Head of caudate nucleus (tissue), 42 donors: ENCODE results near the gene RHOB.
"Not testable (repeated sequence)": the region's sequence is repeated elsewhere in the genome, so short reads cannot be mapped to it uniquely, and the experiment has no call there.

Experiments used
- DNase-seq, 42 donors: peaks; one replicate each; pipeline versions ENCODE4 v3.0.0 to v3.0.0-alpha.2; 2020 to 2021; ENCODE audit warnings: mixed read lengths in 7 of 42
- intact Hi-C: fragments of 100-400 bp; cut with DNase I; formaldehyde crosslinking; loops from one replicate; pipeline ENCODE4 v1.15.0; 2022

RHOB gene

GRCh38 chr2:20482725-20483124 lies 35.9 kb downstream of the RHOB start:
- intact Hi-C loops = no loop called here

GRCh38 chr2:20483194-20483895 lies 36.5 kb downstream of the RHOB start:
- DNase-seq = peak in 26 of 42 donors; percentile 27 to 77 (median 49)
- intact Hi-C loops = no loop called here

More at GRCh38 chr2:20482725-20483124, 35.9 kb downstream of the RHOB start:
- DNase-seq = peak in 2 of 42 donors; percentile 12 to 38

GRCh38 chr2:20484034-20484617 lies 37.3 kb downstream of the RHOB start:
- peak in 4 of 42 donors; percentile 8 to 28 (median 19) for DNase-seq
- intact Hi-C loops = no loop called here

GRCh38 chr2:20484810-20485611 lies 38.1 kb downstream of the RHOB start:
- DNase-seq = peak in 9 of 42 donors; percentile 11 to 53 (median 27)
- intact Hi-C loops = no loop called here

DNA sequence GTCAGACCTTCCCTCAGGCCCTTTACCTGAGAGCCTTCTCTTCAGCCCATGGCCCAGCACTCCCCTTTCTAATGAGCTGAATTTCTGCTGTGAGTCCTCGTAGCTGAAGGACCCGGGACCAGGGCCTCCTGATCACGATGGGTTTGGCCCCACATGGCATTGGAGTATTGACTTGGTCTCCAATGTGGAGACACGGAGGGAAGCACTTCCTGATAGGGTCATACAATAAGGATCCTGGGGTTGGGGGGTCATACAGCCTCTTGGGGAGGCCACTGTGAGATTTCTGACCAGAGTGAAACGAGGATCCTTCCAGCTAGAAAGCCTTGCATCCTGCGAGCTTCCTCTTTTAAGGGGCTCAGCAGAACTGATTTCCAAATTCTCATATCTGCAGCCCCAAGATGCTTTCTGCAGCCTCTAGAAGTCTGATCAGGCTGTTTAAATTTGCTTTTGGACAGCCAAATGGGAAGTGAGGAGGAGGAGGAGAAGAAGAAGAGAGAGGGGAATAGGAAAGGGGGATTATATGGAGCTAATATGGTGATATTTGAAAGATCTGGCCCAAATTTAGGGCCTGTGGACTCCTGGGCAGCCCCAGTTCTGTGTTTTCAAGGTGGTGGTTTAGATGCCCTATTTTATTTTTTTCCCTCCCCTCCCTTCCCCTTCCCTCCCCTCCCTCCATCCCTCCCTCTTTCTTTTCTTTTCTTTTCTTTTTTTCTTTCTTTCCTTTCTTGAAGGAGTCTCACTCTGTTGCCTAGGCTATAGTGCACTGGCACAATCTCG lies 38.9 kb downstream of the RHOB start:
- peak in 9 of 42 donors; percentile 2 to 27 (median 8) for DNase-seq
- intact Hi-C loops = no loop called here

- intact Hi-C loops = no loop called here
- DNase-seq = peak in 7 of 42 donors; percentile 1 to 23 (median 5)
Observed at GRCh38 chr2:20486571-20486970, 39.7 kb downstream of the RHOB start.

- peak in 4 of 42 donors; percentile 9 to 37 (median 20) for DNase-seq
- intact Hi-C loops = no loop called here
Observed at GRCh38 chr2:20487030-20487391, 40.1 kb downstream of the RHOB start.

DNA sequence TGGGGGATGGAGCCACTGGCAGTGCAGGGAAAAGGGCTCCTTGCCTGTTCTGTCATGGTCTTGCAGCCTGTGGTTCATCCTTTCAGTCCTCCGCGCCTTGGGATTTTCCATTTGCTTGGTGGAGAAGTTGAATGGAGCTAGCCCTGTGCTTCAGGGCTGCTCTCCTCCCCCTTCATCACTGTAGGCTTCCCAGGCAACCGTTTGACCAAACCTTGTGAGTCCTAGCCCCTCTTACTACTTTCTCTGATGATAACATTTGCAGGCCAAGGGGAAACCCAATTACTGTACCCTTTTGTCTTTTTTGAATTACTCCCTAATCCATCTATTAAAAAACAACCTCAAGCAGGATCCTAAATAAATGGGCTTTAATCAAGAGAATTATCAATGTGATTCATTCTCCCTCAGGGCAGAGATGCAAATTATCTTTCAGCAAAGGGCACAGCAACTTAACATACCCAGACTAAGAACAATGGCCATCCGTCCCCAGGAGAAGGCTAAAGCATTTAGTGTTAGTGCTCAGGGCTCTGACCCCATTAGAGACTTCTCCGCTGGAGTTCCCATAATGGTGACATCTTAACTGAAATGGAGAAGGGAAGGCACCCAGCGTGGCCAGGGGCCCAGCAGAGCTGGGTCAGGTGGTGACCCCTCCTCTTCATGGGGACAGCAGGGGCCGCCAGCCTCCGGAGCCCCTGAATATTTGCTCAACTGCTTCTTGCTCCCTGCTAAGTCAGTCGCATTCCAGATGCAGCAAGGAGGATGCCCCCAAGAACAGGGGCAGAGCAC lies 40.7 kb downstream of the RHOB start:
- intact Hi-C loops = no loop called here
- DNase-seq = peak in 7 of 42 donors; percentile 1 to 39 (median 20)

DNA sequence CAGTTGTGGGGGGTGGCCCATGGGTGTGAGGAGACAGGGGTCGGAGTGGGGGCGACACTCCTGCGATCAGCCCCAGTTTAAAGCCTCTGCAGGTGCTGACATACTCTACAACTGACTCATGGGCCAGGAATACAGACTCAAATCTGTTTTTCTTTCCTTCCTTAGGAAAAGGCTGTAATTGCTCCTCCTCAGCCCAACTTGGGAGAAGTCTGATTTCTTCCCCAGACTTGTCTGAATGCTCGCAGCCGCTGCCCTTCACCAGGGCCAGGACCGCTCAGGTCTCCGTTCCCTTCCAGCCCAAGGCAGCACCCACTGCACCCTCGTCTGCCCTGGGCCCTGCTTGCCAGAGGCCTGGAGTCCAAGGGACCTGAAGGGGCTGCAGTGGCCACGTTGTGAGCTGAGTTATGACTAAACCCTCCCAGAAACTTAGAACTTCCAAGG lies 41.3 kb downstream of the RHOB start:
- intact Hi-C loops = no loop called here
- peak in 5 of 42 donors; percentile 3 to 36 (median 9) for DNase-seq

DNA sequence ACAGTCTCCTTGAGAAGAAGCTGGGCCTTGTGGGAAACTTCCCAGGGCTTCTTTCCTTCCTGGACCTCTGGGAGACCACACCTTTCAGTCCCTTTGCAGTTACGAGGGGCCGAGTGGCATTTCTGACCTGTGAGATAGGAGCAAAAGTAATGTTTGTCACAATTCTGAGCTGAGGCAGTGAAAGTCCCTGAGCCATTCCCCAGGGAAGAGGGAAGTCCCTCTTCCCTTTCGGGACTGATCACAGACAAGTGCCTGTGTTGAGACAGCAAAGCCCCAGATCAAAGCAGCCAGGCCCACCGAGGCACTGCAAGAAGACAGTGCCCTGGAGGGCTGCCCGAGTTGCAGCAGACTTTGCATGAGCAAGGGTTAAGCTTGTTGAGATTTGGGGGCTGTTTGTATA lies 41.9 kb downstream of the RHOB start:
- intact Hi-C loops = no loop called here
- DNase-seq = peak in 3 of 42 donors; percentile 0 to 24 (median 9)

DNA sequence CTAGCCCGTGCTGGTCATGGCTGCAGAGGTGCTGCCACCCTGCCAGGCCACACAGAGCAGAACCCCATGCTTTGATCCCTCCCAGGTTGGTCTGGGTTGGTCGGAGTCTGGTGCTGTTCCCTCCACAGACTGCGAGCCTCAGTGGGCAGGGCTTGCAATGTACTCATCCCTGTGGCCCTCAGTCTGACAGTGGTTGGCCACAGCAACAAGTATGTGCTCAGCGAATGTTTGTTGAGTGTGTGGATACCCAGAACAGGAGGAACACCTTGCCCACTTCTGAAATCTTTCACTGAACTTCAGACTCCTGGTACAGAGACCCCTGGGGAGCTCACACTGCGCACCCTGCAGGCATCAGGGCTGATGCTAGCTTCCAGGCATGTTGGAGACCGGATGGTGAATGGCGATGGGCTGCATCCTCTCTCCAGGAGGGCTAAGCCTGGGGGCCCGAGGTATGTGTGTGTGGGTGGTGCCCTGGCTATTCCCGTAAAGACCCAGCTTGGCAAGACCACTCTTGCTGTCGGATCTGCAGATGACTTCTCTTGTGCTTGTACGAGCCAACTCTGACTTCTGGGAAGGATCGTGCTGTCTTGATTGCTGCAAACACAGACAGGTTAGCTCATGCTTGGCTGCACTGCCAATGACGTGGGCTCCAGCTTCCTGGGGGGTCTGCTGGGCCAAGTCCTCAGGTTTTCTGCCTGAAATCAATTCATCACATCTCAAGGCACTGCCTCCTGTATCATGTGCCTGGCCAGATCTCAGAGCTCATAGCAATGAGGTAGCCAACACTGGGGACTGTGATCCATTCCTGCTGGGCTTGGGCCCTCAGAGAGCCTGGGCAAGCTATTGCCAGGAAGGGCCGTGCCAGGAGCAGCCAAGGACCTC lies 43.7 kb downstream of the RHOB start:
- peak in 12 of 42 donors; percentile 13 to 70 (median 46) for DNase-seq
- intact Hi-C loops = no loop called here

- peak in 21 of 42 donors; percentile 25 to 69 (median 50) for DNase-seq
- intact Hi-C loops = no loop called here
Observed at GRCh38 chr2:20491739-20492531, 45.1 kb downstream of the RHOB start.

DNA sequence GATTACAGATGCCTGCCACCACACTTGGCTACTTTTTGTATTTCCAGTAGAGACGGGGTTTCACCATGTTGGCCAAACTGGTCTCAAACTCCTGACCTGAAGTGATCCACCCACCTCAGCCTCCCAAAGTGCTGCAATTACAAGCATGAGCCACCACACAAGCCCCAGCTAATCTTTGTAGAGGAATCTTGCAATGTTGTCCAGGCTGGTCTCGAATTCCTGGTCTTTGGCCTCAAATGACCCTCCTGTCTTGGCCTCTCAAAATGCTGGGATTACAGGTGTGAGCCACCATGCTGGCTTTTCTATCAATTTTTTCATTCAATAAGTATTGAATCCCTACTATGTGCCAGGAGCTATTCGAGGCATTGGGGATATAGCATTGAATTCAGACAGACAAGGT lies 46.2 kb downstream of the RHOB start:
- DNase-seq = peak in 1 of 42 donors; percentile 1
- intact Hi-C loops = not testable (repeated sequence)

DNA sequence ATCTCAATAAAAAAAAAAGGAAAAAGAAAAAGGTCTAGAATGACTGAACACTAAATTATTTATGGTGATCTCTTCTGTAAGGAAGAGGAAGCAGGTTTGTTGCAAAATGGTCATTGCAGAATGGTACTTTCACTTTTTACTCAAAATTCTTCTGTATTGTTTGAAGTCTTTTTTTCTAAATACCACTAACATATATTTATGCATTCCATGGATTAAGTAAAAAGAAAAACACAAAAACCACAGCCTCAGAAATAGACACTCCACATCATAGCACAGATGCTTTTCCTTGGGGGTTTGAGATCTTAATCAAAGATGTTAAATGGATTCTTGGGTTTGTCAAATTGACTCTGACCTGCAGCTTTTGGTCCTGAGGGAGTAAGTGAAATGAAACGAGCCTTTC lies 47.4 kb downstream of the RHOB start:
- intact Hi-C loops = no loop called here
- DNase-seq = no peak

- DNase-seq = no peak
- intact Hi-C loops = no loop called here
Observed at GRCh38 chr2:20496076-20496872, 49.4 kb downstream of the RHOB start.

DNA sequence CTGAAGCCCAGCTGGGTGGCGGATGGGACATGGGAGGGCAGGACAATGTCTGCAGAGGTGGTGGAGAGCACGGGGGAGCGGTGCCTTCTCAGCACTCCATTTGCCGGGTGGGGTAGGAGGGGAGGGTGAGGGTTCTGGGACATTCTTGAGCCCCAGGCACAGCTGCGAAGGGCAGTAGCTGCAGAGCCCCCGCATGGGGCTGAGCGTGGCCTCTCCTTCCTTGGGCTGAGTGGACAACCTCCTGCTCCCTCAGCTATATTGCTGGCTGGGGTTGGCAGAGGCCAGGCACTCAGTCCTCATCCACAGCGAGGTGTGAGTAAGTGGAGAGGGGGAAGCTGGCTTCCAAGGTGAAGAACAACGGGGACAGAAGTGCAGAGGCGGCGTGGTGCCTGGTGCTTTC lies 50.1 kb downstream of the RHOB start:
- peak in 1 of 42 donors; percentile 1 for DNase-seq
- intact Hi-C loops = no loop called here
